ENCODE results near the gene GEMIN7. TPM values are rescaled to one million over a fixed set of nuclear protein-coding genes. Genes with fewer than 3 reads are reported as not detected.

GEMIN7 gene
- total RNA-seq, 6 experiments from 2014 or later, result 10.9 to 27.5 (median 14.0) TPM

DNA sequence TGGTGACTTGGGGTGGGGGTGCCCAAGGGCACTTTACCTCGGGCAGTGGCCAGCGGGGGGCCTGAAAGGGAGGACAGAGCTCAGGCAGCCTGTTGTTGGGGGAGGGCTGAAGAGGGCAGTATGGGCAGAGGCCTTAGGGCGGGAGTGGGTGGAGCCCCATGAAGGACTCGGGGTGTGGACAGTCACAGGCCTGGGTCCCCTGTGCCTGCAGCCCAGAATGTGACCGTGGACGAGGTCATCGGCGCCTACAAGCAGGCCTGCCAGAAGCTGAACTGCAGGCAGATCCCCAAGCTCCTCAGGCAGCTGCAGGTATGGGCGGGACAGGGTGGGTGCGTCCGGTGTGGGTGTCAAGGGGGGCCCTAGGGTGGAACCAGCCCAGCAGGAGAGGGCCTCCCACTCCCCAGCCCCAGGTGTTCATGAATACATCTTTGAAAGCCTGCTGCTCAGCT is 59.3 kb downstream of the GEMIN7 start:
- H3K36me3 ChIP-seq, result peaks cover 0 to 6% (median 0%) of the 10 kb centered on the region in 4 donors
- no peaks in the 10 kb centered on the region for H3K27me3 ChIP-seq
- H3K4me1 ChIP-seq, result no peaks in the 10 kb centered on the region
- no peak overlapping the region for H3K4me3 ChIP-seq
- peak in 1 of 4 donors; percentile 5 for ATAC-seq
- 70% methylated on average over 2 of the region's 11 CpGs for WGBS (ENCODE audit: insufficient coverage, low coverage, low lambda C conversion rate, missing lambda C conversion rate)
- TF ChIP-seq POLR2A (IDR thresholded peaks at IDR 0.05), result no peak
- TF ChIP-seq, protein P1, sequence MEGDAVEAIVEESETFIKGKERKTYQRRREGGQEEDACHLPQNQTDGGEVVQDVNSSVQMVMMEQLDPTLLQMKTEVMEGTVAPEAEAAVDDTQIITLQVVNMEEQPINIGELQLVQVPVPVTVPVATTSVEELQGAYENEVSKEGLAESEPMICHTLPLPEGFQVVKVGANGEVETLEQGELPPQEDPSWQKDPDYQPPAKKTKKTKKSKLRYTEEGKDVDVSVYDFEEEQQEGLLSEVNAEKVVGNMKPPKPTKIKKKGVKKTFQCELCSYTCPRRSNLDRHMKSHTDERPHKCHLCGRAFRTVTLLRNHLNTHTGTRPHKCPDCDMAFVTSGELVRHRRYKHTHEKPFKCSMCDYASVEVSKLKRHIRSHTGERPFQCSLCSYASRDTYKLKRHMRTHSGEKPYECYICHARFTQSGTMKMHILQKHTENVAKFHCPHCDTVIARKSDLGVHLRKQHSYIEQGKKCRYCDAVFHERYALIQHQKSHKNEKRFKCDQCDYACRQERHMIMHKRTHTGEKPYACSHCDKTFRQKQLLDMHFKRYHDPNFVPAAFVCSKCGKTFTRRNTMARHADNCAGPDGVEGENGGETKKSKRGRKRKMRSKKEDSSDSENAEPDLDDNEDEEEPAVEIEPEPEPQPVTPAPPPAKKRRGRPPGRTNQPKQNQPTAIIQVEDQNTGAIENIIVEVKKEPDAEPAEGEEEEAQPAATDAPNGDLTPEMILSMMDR (IDR thresholded peaks at IDR 0.05), result no peak
- no peak overlapping the region for H3K27ac ChIP-seq
- no peaks in the 10 kb centered on the region for H3K9me3 ChIP-seq
- DNase-seq, result no peak
- intact Hi-C loops (cut with DNase I), result no loop called here

DNA sequence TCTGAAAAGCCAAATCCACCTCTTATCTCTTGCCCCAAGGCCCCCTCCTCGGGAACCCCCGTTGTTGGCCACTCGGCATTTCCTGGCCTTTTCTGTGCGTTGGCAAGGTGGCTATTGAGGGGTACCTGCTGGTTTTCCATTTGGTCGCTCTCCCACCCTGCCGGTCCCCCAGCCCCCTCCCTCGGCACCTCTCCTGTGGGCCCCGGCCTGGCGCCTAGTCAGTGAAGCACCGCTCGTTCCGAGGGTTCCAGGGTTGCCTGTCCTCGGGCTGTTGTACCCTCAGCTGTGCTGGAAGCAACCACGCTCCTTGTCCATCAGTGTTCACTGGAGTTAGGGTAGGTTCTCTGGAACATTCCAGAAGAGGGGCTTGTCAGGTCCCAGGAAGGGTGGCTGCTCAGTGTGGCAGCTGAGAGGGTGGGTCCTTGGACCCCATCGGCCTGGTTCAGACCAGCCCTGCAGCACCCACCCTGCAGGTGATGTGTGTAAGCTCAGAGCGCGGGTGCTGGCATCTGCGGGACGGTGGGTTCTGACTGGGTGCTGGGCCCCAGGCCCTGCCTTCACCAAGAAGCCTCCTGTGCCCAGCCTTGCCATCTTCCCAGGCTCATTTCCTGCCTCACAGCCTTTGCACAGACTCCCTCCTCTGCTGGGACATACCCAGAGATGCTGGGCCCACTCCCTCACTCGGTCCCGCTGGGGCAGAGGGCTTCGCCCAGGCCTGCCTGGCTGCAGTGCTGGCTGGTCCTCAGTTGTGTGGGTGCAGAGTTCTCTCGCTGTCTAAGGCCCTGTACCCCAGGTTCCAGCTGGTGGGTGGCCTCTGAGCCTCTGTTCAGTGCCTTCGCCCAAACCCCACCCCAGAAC is 60.5 kb downstream of the GEMIN7 start:
- intact Hi-C loops (cut with DNase I), result no loop called here
- TF ChIP-seq, protein P1 (IDR thresholded peaks at IDR 0.05), result no peak
- TF ChIP-seq POLR2A (IDR thresholded peaks at IDR 0.05), result no peak
- Histone ChIP-seq H3K4me3 (no peak overlapping the region), H3K36me3 (peaks cover 0 to 6% (median 0%) of the 10 kb centered on the region in 4 donors), H3K9me3 (no peaks in the 10 kb centered on the region), H3K27ac (no peak overlapping the region), H3K27me3 (no peaks in the 10 kb centered on the region), H3K4me1 (no peaks in the 10 kb centered on the region)
- no peak for ATAC-seq
- DNase-seq, result no peak
- 74% methylated on average over 3 of the region's 24 CpGs for WGBS (ENCODE audit: insufficient coverage, low coverage, low lambda C conversion rate, missing lambda C conversion rate)

DNA sequence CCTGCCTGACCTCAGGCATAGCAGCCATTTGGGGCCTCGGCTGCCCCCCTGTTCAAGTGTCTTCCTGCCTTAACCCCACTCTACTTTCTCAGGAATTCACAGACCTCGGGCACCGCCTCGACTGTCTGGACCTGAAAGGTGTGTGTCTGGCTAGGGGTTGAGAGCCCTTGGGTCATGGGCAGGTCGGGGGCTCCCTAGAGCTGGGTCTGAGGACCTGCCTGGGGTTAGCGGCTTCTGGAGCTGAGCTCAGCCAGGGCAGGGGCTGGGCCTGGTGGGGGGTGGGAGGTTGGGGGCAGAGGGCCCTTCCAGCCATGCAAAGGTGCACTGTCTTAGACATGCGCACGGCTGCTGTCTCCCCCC is 61.1 kb downstream of the GEMIN7 start:
- peaks cover 0 to 9% (median 0%) of the 10 kb centered on the region in 4 donors for H3K36me3 ChIP-seq
- TF ChIP-seq POLR2A (IDR thresholded peaks at IDR 0.05), result no peak
- TF ChIP-seq, protein P1 (IDR thresholded peaks at IDR 0.05), result no peak
- WGBS (ENCODE audit: insufficient coverage, low coverage, low lambda C conversion rate, missing lambda C conversion rate), result 92% methylated on average over 2 of the region's 8 CpGs
- ATAC-seq (no peak), DNase-seq (no peak)
- no peak overlapping the region for H3K27ac ChIP-seq
- no peak overlapping the region for H3K4me3 ChIP-seq
- no peaks in the 10 kb centered on the region for H3K27me3 ChIP-seq
- intact Hi-C loops (cut with DNase I), result no loop called here
- H3K4me1 ChIP-seq, result no peaks in the 10 kb centered on the region
- H3K9me3 ChIP-seq, result no peaks in the 10 kb centered on the region

DNA sequence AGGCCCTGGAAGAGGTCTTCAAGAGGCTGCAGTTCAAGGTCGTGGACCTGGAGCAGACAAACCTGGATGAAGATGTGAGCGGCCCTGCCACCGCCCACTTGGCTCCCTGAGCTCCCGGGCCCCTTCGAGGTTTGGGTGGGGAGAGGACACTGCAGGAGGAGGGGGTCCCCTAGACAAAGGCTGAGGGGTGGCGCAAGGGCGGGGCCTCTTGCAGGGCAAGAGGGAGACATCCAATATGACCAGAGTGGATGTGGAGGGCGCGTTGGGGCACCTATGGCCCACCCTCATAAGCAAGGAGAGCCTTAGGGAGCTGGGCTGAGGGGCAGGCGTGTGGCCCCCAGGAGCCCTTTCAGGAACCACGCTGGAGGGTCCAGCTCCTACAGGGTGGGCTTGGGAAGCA is 61.5 kb downstream of the GEMIN7 start:
- Histone ChIP-seq H3K27ac (no peak overlapping the region), H3K9me3 (no peaks in the 10 kb centered on the region), H3K4me3 (no peak overlapping the region), H3K36me3 (peaks cover 0 to 13% (median 0%) of the 10 kb centered on the region in 4 donors), H3K27me3 (no peaks in the 10 kb centered on the region), H3K4me1 (no peaks in the 10 kb centered on the region)
- intact Hi-C loops (cut with DNase I), result no loop called here
- TF ChIP-seq, protein P1 (IDR thresholded peaks at IDR 0.05), result no peak
- TF ChIP-seq POLR2A (IDR thresholded peaks at IDR 0.05), result no peak
- 93% methylated on average over 5 of the region's 11 CpGs for WGBS (ENCODE audit: insufficient coverage, low coverage, low lambda C conversion rate, missing lambda C conversion rate)
- ATAC-seq (no peak), DNase-seq (no peak)

Small RNA genes within 50 kb of the gene (small RNA-seq; reads per million reads assigned to genes)
- gene RNU6-611P, result 0 reads per million in 2 experiments

Other genes starting within 250 kb of the GEMIN7 start
- gene NECTIN2, start 233.0 kb upstream of the GEMIN7 start, total RNA-seq, result 100 to 1,000 TPM in 1 of 6 experiments, 10 to 100 TPM in 5; 63.5 to 127 (median 87.4) TPM
- 10 to 100 TPM; 24.9 to 82.6 (median 26.7) TPM for gene TOMM40, start 188.0 kb upstream of the GEMIN7 start, total RNA-seq
- 1,000 to 10,000 TPM; 3,480 to 8,780 (median 4,667) TPM for gene APOE, start 173.5 kb upstream of the GEMIN7 start, total RNA-seq
- gene APOC1, start 164.7 kb upstream of the GEMIN7 start, total RNA-seq, result 1,000 to 10,000 TPM; 4,903 to 7,393 (median 5,741) TPM
- gene APOC4, start 137.0 kb upstream of the GEMIN7 start, total RNA-seq, result 100 to 1,000 TPM in 5 of 6 experiments, 10 to 100 TPM in 1; 55.6 to 462 (median 203) TPM
- gene APOC2, start 133.2 kb upstream of the GEMIN7 start, total RNA-seq, result 1,000 to 10,000 TPM; 1,740 to 7,868 (median 2,043) TPM
- 10 to 100 TPM; 78.7 to 90.6 (median 83.9) TPM for gene CLPTM1, start 123.9 kb upstream of the GEMIN7 start, total RNA-seq
- gene RELB, start 77.8 kb upstream of the GEMIN7 start, total RNA-seq, result 10 to 100 TPM in 1 of 6 experiments, 1 to 10 TPM in 5; 1.2 to 21.4 (median 7.2) TPM
- gene CLASRP, start 40.2 kb upstream of the GEMIN7 start, total RNA-seq, result 10 to 100 TPM; 30.5 to 66.8 (median 44.8) TPM
- gene ZNF296, start 2.8 kb upstream of the GEMIN7 start, total RNA-seq, result under 1 TPM in 5 of 6 experiments, not detected in 1; 0.16 to 0.47 (median 0.35) TPM
- 10 to 100 TPM; 10.1 to 14.3 (median 11.0) TPM for gene PPP1R37, start 13.9 kb downstream of the GEMIN7 start, total RNA-seq
- under 1 TPM in 1 of 6 experiments, not detected in 5; 0.06 TPM for gene NKPD1, start 81.7 kb downstream of the GEMIN7 start, total RNA-seq
- gene TRAPPC6A, start 99.0 kb downstream of the GEMIN7 start, total RNA-seq, result 10 to 100 TPM; 13.1 to 33.3 (median 23.7) TPM
- gene BLOC1S3, start 99.5 kb downstream of the GEMIN7 start, total RNA-seq, result 10 to 100 TPM in 1 of 6 experiments, 1 to 10 TPM in 5; 4.7 to 17.0 (median 6.1) TPM
- gene EXOC3L2, start 166.1 kb downstream of the GEMIN7 start, total RNA-seq, result 1 to 10 TPM; 1.8 to 6.9 (median 4.4) TPM
- gene MARK4, start 172.0 kb downstream of the GEMIN7 start, total RNA-seq, result 10 to 100 TPM; 14.2 to 23.5 (median 17.5) TPM
- 10 to 100 TPM in 1 of 6 experiments, 1 to 10 TPM in 2, under 1 TPM in 2, not detected in 1; 0.42 to 25.6 (median 1.1) TPM for gene CKM, start 243.6 kb downstream of the GEMIN7 start, total RNA-seq